Fibroblast of lung (primary cell): Measurements from ENCODE around the gene PDE8B.

Source experiments
- CTCF ChIP-seq, 2 donors: IDR thresholded peaks in 1 of 2; conservative IDR thresholded peaks in 1 of 2; 1 replicate in 1 of 2; 2 replicates in 1 of 2; pipeline ENCODE4 v1.5.1; 2011 to 2012; ENCODE audit warnings: low read length in 2 of 2, control low read depth in 1 of 2, inconsistent platforms in 1 of 2, low read depth in 1 of 2, mild to moderate bottlenecking in 1 of 2
- EZH2 ChIP-seq: IDR thresholded peaks from 2 replicates; pipeline ENCODE4 v1.5.1; 2012; ENCODE audit warnings: low read length, control low read depth, mild to moderate bottlenecking; ENCODE audit errors: missing control alignments

DNA sequence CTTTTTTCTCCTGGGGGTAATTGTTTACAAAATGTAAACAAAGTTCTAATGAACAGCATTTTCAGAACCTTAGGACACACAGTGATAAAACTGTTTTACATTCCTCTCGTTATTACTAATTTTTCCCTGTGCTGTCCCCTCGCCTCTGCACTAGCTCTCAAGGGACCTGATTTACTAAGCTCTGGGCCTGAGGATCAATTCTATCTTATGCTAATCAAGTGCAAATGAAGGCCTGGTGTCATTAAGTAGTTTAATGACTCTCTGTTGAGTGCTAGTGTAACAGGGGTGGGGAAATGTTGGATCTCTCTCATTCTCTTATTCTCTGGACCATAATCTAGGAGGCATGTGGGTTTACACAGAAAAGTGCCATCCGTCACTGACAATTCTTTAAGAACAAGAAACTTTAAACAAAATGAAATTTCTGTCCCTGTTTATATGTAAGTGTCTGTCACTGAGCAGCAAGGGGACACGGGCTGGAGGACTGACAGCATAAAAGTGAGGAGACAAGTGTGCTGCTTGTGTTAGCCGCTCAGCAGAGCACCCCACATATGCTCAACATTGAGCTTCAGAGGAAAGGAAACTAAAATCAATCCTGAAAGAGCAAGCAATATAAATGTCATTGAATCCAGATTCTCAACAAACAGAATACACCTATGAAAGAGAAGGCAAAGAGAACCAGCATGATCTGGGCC is 166.3 kb downstream of the PDE8B start:
- TF ChIP-seq CTCF (conservative IDR thresholded peaks at IDR 0.05 in 1 of 2, IDR thresholded peaks at IDR 0.05 in 1 of 2; ENCODE audit: low read depth in 1 of 2, low read length in 2 of 2) (no peak), EZH2 (no peak)
